Measurements from ENCODE around the gene KRT10.

The KRT10 gene

DNA sequence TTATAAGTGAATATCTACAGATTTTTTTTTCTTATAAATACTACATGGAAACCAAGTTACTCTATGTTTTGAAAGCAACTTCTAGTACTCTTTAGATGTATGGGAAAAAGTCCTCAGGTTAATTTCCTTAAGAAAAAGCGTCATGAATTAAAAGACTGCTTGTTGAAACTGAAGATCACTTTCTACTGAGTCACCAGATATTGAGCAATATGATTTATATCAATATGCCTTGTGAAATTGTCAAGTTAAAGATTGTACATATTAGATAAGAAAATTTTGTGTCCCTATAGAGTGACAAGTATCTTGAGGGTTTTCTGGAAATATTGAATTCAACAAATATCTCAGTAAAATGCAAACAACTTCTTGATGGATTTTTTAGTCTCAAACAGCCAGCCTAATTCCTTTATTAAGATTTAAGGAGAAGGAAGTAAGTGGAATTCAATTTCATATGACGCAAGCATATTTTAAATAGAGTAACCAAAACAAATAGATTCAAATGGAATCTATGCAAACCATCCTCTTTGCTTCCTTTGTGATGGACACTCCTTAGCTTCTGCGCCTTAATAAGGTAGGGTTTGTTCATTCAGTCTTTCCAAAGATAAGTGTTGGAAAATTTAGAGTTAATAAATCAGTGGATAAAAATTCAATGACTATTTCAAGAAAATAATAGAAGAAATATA, 28.0 kb upstream of the KRT10 start:
- no peak overlapping the region for H3K4me3 ChIP-seq (ENCODE audit: low read length)
- no peaks in the 10 kb centered on the region for H3K27me3 ChIP-seq (ENCODE audit: control insufficient read depth, insufficient read depth, low read length)
- H3K9ac ChIP-seq (ENCODE audit: low read length), result no peak overlapping the region
- no peaks in the 10 kb centered on the region for H3K36me3 ChIP-seq (ENCODE audit: control insufficient read depth, insufficient read depth, low read length)
- H3K9me3 ChIP-seq (ENCODE audit: control insufficient read depth, low read length), result no peaks in the 10 kb centered on the region
- H3K4me1 ChIP-seq (ENCODE audit: control insufficient read depth, insufficient read depth, low read length), result peaks cover 8% of the 10 kb centered on the region

DNA sequence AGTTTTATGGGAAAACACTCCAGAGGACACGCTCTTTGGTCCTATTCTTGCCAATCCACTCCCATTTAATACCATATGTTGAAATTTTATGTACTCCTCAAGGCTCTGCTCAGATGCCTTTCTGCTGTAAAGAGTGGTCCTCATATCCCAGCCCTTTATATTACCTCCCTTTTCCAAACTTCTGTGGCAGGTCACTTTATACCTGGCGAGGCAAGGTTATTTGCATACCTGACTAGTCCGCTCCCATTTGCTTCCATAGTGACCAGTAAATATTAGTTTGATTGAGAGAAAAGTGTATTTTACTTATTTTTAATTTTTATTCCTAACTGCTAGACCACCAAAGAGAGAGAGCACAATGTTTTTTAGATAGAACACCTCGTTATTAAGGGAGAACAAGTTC, 27.3 kb upstream of the KRT10 start:
- Histone ChIP-seq H3K36me3 (ENCODE audit: control insufficient read depth, insufficient read depth, low read length) (no peaks in the 10 kb centered on the region), H3K4me3 (ENCODE audit: low read length) (no peak overlapping the region), H3K9me3 (ENCODE audit: control insufficient read depth, low read length) (no peaks in the 10 kb centered on the region), H3K9ac (ENCODE audit: low read length) (no peak overlapping the region), H3K4me1 (ENCODE audit: control insufficient read depth, insufficient read depth, low read length) (peaks cover 8% of the 10 kb centered on the region), H3K27me3 (ENCODE audit: control insufficient read depth, insufficient read depth, low read length) (no peaks in the 10 kb centered on the region)

DNA sequence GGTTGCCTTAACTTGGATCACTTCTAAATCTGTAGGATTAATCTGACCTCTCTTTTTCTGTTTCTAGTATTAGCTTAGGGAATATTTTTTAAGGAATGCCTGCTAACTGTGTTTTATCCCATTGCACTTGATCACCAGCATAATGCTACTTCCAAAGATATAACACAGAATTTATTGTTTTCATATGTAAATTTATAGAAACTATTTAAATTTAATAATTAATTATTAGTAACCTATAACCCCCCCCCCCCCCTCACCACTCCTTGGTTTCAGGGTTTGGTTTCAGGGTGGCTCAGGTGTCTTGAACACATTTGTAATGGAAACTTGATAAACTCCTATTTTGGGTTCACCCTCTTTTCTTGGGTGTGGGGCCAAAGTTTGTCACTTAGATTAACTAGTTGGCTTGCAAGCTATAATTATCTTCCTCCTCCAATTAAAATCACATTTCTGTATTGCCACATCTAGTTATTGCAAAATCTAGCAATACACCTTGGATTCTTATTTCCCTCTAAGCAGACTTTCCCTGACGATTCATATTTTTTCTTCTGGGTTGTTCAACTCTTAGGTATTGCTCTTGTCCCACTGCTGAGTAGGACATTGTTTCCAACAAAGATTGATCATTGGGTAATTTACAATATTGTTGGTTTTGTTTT, 26.3 kb upstream of the KRT10 start:
- no peak overlapping the region for H3K4me3 ChIP-seq (ENCODE audit: low read length)
- no peaks in the 10 kb centered on the region for H3K36me3 ChIP-seq (ENCODE audit: control insufficient read depth, insufficient read depth, low read length)
- H3K9me3 ChIP-seq (ENCODE audit: control insufficient read depth, low read length), result no peaks in the 10 kb centered on the region
- no peak overlapping the region for H3K9ac ChIP-seq (ENCODE audit: low read length)
- H3K27me3 ChIP-seq (ENCODE audit: control insufficient read depth, insufficient read depth, low read length), result peaks cover 6% of the 10 kb centered on the region
- H3K4me1 ChIP-seq (ENCODE audit: control insufficient read depth, insufficient read depth, low read length), result no peaks in the 10 kb centered on the region

DNA sequence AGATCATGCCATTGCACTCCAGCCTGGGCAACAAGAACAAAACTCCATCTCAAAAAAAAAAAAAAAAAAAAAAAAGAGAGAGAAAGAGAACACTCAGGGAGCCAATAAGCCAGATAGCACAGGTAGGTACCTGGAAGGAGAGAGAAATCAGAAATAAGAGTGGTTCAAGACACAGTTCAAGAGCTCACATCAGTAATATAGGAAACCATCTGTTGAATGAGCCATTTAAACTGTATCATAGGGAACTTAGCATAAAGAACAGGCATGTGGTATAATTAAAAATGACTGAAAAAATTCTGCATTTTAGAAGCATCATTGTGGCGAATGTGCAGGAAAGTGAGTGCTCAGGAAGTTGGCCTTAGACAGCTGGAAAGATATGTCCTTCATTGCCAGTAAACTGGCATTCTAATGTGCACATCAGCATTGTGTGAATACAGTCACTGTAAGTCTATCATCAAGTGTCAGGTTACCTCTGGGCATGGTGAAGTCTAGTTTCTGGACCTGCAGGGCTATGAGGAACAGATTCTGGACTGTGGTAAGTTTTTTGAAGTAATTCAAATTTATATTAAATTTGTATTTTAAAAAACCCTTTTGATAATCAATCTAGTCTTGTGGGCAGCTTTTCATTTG, 24.2 kb upstream of the KRT10 start:
- Histone ChIP-seq H3K4me1 (ENCODE audit: control insufficient read depth, insufficient read depth, low read length) (no peaks in the 10 kb centered on the region), H3K27me3 (ENCODE audit: control insufficient read depth, insufficient read depth, low read length) (peaks cover 6% of the 10 kb centered on the region), H3K36me3 (ENCODE audit: control insufficient read depth, insufficient read depth, low read length) (no peaks in the 10 kb centered on the region)

DNA sequence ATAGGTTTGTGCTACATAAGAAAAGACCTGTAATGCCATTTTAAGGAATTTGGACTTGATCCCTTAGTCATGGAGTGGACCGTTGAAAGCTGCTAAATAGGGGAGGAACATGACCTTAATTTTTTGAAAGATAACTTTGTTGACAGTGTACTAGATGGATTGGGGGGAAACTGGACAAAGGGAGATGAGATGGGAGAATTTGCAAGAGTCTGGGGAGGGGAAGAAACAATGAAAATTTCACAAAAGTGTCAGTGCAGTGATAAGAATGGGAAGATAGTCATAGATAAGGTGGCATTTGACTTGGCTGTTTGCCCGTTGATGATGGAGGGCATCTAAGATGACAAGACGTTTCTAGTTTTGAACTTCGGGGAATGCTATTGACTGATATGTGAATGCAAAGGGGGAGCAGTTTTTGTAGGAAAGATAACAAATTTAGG, 22.3 kb upstream of the KRT10 start:
- no peaks in the 10 kb centered on the region for H3K9me3 ChIP-seq (ENCODE audit: control insufficient read depth, low read length)
- H3K4me3 ChIP-seq (ENCODE audit: low read length), result no peak overlapping the region
- no peak overlapping the region for H3K9ac ChIP-seq (ENCODE audit: low read length)
- no peaks in the 10 kb centered on the region for H3K36me3 ChIP-seq (ENCODE audit: control insufficient read depth, insufficient read depth, low read length)
- H3K4me1 ChIP-seq (ENCODE audit: control insufficient read depth, insufficient read depth, low read length), result no peaks in the 10 kb centered on the region
- H3K27me3 ChIP-seq (ENCODE audit: control insufficient read depth, insufficient read depth, low read length), result peaks cover 6% of the 10 kb centered on the region

More for the DNA sequence above, 24.2 kb upstream of the KRT10 start:
- H3K4me3 ChIP-seq (ENCODE audit: low read length), result no peak overlapping the region
- H3K9me3 ChIP-seq (ENCODE audit: control insufficient read depth, low read length), result no peaks in the 10 kb centered on the region
- no peak overlapping the region for H3K9ac ChIP-seq (ENCODE audit: low read length)

DNA sequence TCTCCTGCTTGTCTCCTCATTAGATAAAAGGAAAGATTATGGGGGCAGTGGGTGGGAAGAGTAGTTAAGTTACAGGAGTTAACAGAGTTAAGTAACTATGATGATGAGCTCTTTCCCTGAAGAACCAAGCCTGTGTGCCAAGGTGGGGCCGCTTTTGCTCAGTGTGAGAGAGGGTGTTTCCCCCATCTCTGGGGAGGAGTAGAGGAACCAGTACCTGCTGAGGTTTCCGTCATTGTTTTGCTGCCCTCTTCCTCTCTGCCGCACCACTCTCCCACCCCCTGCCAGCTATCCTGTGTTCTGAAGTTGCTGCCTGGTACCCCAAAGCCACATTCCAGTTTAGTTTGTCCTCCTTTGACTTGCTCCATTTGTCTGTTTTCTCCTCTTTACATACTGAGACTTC, 20.8 kb upstream of the KRT10 start:
- H3K36me3 ChIP-seq (ENCODE audit: control insufficient read depth, insufficient read depth, low read length), result no peaks in the 10 kb centered on the region
- H3K9ac ChIP-seq (ENCODE audit: low read length), result no peak overlapping the region
- H3K9me3 ChIP-seq (ENCODE audit: control insufficient read depth, low read length), result no peaks in the 10 kb centered on the region
- H3K4me3 ChIP-seq (ENCODE audit: low read length), result no peak overlapping the region
- H3K4me1 ChIP-seq (ENCODE audit: control insufficient read depth, insufficient read depth, low read length), result no peaks in the 10 kb centered on the region
- H3K27me3 ChIP-seq (ENCODE audit: control insufficient read depth, insufficient read depth, low read length), result peaks cover 6% of the 10 kb centered on the region

DNA sequence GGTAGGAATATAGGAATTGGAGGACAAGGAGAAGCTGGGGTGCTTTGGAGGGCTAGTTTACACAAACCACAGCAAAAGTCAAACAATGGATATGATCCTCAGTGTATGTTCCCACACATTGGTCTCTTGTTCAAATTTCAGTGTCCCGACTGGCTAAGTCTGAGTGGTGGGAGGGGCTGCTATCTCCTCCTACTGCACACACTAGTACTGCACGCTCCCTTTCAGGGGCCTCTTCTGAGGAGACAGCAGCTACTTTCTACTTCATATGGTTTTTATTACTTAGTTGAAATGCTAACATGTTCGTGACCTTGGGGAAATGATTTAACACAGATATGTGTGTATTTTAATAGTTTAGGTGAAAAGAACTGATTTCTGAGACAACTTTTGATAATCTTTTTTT, 18.8 kb upstream of the KRT10 start:
- no peak overlapping the region for H3K9ac ChIP-seq (ENCODE audit: low read length)
- H3K36me3 ChIP-seq (ENCODE audit: control insufficient read depth, insufficient read depth, low read length), result no peaks in the 10 kb centered on the region
- H3K27me3 ChIP-seq (ENCODE audit: control insufficient read depth, insufficient read depth, low read length), result peaks cover 6% of the 10 kb centered on the region
- no peaks in the 10 kb centered on the region for H3K4me1 ChIP-seq (ENCODE audit: control insufficient read depth, insufficient read depth, low read length)
- no peak overlapping the region for H3K4me3 ChIP-seq (ENCODE audit: low read length)
- no peaks in the 10 kb centered on the region for H3K9me3 ChIP-seq (ENCODE audit: control insufficient read depth, low read length)

DNA sequence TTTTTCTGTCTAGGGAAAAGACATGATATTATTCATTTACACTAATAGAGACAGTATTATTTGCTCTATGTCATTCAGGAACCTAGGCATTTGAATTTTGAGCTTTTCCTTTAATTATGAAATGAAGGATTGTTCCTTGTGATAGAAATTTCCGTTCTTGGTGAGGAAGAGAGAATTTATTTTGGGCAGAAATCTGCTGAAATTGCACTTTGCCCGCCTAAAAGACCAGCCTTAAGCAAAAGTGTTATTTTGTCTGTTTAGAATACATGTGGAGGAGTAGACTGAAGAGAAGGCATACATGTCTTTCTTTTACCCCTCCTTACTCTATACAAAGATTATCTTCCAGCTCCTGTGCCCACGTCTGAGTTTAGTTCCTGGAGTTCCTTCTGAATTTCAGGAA, 16.8 kb upstream of the KRT10 start:
- H3K9ac ChIP-seq (ENCODE audit: low read length), result no peak overlapping the region
- no peaks in the 10 kb centered on the region for H3K36me3 ChIP-seq (ENCODE audit: control insufficient read depth, insufficient read depth, low read length)
- H3K9me3 ChIP-seq (ENCODE audit: control insufficient read depth, low read length), result no peaks in the 10 kb centered on the region
- H3K27me3 ChIP-seq (ENCODE audit: control insufficient read depth, insufficient read depth, low read length), result peaks cover 2% of the 10 kb centered on the region
- no peaks in the 10 kb centered on the region for H3K4me1 ChIP-seq (ENCODE audit: control insufficient read depth, insufficient read depth, low read length)
- H3K4me3 ChIP-seq (ENCODE audit: low read length), result no peak overlapping the region

DNA sequence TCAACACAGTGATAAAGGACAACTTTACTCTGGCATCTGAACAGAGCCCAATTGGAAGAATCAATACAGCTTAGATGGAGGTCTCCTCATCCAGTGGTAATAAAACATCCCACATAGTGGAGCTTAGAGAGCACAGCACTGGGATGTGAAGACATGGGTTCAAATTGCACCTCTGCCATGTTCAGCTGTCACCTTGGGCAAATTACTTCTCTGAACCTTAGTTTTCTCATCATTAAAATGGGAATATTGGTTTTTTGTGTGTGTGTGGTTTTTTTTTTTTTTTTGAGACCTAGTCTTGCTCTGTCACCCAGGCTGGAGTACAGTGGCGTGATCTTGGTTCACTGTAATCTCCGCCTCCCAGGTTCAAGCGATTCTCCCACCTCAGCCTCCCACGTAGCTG, 13.6 kb upstream of the KRT10 start:
- no peak overlapping the region for H3K9ac ChIP-seq (ENCODE audit: low read length)
- no peaks in the 10 kb centered on the region for H3K27me3 ChIP-seq (ENCODE audit: control insufficient read depth, insufficient read depth, low read length)
- H3K9me3 ChIP-seq (ENCODE audit: control insufficient read depth, low read length), result no peaks in the 10 kb centered on the region
- H3K36me3 ChIP-seq (ENCODE audit: control insufficient read depth, insufficient read depth, low read length), result no peaks in the 10 kb centered on the region
- H3K4me3 ChIP-seq (ENCODE audit: low read length), result no peak overlapping the region
- H3K4me1 ChIP-seq (ENCODE audit: control insufficient read depth, insufficient read depth, low read length), result no peaks in the 10 kb centered on the region

DNA sequence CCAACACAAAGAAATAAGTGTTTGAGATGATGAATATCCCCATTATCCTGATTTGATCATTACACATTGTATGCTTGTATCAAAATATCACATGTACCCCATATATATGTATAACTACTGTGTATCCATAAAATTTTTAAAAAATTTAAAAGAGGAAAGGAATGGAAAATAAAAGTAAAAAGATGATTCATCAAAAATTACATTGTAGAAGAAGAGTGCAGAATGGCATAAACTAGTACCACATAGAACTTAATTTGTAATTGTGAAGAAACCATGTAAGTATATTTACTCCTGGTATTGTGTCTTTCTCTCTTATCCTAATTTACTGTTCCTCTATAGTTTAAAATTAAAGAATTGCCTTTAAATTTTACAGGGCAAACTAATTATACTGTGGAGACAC, 11.5 kb upstream of the KRT10 start:
- Histone ChIP-seq H3K36me3 (ENCODE audit: control insufficient read depth, insufficient read depth, low read length) (no peaks in the 10 kb centered on the region), H3K27me3 (ENCODE audit: control insufficient read depth, insufficient read depth, low read length) (no peaks in the 10 kb centered on the region), H3K4me1 (ENCODE audit: control insufficient read depth, insufficient read depth, low read length) (no peaks in the 10 kb centered on the region), H3K9ac (ENCODE audit: low read length) (no peak overlapping the region), H3K9me3 (ENCODE audit: control insufficient read depth, low read length) (no peaks in the 10 kb centered on the region), H3K4me3 (ENCODE audit: low read length) (no peak overlapping the region)

DNA sequence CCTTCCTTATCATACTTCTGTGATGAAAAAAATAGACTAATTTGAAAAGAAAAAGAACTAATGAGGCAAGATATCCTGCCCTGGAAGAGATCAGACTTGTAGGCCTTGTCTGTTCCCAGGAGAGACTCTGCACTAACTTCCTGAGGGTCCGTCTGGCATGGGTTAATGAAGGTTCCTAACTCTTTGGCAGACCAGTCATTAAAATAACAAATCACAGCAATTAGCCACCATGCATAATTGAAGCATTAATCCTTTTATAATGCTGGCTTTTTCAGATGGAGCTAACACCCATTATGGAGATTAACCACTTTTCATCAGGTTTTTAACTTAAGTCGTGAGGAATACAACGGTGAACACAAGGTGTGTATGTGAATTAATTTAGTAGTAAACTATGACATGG, 10.4 kb upstream of the KRT10 start:
- H3K9ac ChIP-seq (ENCODE audit: low read length), result no peak overlapping the region
- no peaks in the 10 kb centered on the region for H3K9me3 ChIP-seq (ENCODE audit: control insufficient read depth, low read length)
- no peaks in the 10 kb centered on the region for H3K36me3 ChIP-seq (ENCODE audit: control insufficient read depth, insufficient read depth, low read length)
- no peak overlapping the region for H3K4me3 ChIP-seq (ENCODE audit: low read length)
- H3K4me1 ChIP-seq (ENCODE audit: control insufficient read depth, insufficient read depth, low read length), result no peaks in the 10 kb centered on the region
- no peaks in the 10 kb centered on the region for H3K27me3 ChIP-seq (ENCODE audit: control insufficient read depth, insufficient read depth, low read length)

DNA sequence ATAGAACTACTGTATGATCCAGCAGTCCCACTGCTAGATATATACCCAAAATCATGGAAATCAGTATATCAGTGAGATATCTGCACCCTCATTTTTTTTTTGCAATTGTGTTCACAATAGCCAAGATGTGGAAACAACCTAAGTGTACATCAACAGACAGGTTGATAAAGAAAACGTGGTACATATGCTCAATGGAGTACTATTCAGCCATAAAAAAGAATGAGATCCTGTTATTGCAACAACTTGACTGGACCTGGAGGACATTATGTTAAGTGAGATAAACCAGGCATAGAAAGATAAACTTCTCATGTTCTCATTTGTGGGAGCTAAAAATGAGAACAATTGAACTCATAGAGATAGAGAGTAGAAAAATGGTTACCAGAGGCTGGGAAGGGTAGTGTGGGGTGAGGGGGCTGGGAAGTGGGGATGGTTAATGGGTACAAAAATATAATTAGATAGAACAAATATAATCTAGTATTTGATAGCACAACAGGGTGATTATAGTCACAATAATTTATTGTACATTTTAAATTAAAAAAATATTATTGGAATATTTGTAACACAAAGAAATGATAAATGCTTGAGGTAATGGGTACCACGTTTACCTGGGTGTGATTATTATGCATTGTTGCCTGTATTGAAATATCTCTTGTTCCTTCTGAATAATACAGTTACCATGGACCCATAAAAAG, 7.8 kb upstream of the KRT10 start:
- Histone ChIP-seq H3K9ac (ENCODE audit: low read length) (no peak overlapping the region), H3K4me3 (ENCODE audit: low read length) (no peak overlapping the region), H3K4me1 (ENCODE audit: control insufficient read depth, insufficient read depth, low read length) (no peaks in the 10 kb centered on the region), H3K27me3 (ENCODE audit: control insufficient read depth, insufficient read depth, low read length) (no peaks in the 10 kb centered on the region), H3K9me3 (ENCODE audit: control insufficient read depth, low read length) (no peaks in the 10 kb centered on the region), H3K36me3 (ENCODE audit: control insufficient read depth, insufficient read depth, low read length) (no peaks in the 10 kb centered on the region)

Measured in mucosa of stomach (tissue), 1 donor.